Neuronal stem cell (in vitro differentiated cells): ENCODE data around the gene PHGDH.
A peak's percentile ranks its signal among the peaks of the same experiment; 100 is the strongest.

Experiments used
- DNase-seq: peaks from one replicate; pipeline ENCODE4 v3.0.0-alpha.2; 2013; ENCODE audit warnings: low spot score
- H2AFZ ChIP-seq: one replicate; pipeline ENCODE4 v1.6.1; 2013; ENCODE audit warnings: mild to moderate bottlenecking, low read length, inconsistent platforms
- H2AK5ac ChIP-seq: 2 replicates; pipeline ENCODE4 v1.6.1; 2013; ENCODE audit warnings: low read depth, mild to moderate bottlenecking, inconsistent platforms, low read length, moderate library complexity, mixed read lengths
- H2BK120ac ChIP-seq: 2 replicates; pipeline ENCODE4 v1.6.1; 2013; ENCODE audit warnings: low read depth, mild to moderate bottlenecking, inconsistent platforms, low read length, moderate library complexity, mixed read lengths
- H2BK12ac ChIP-seq: one replicate; pipeline ENCODE4 v1.6.1; 2013; ENCODE audit warnings: low read length, inconsistent platforms
- H2BK15ac ChIP-seq: 2 replicates; pipeline ENCODE4 v1.6.1; 2013; ENCODE audit warnings: mild to moderate bottlenecking, low read length, inconsistent platforms, mixed read lengths
- H2BK5ac ChIP-seq: one replicate; pipeline ENCODE4 v1.6.1; 2013; ENCODE audit warnings: inconsistent platforms, mild to moderate bottlenecking, low read length, moderate library complexity
- H3K14ac ChIP-seq: one replicate; pipeline ENCODE4 v1.6.1; 2013; ENCODE audit warnings: low read length, inconsistent platforms
- H3K18ac ChIP-seq: 2 replicates; pipeline ENCODE4 v1.6.1; 2013; ENCODE audit warnings: low read length, inconsistent platforms
- H3K23ac ChIP-seq: 2 replicates; pipeline ENCODE4 v1.6.1; 2013; ENCODE audit warnings: low read depth, mild to moderate bottlenecking, mixed read lengths, low read length, inconsistent platforms; ENCODE audit not compliant: poor library complexity
- H3K27ac ChIP-seq: replicated peaks from 3 replicates; pipeline ENCODE4 v1.5.1; 2013; ENCODE audit warnings: low read length, inconsistent platforms
- H3K27me3 ChIP-seq, 3 experiments: 2 replicates each; pipeline ENCODE4 v1.6.1; 2013; ENCODE audit warnings: low read length in 3 of 3, mild to moderate bottlenecking in 2 of 3, inconsistent platforms in 1 of 3, low read depth in 1 of 3, mixed read lengths in 1 of 3, moderate library complexity in 1 of 3; ENCODE audit not compliant: control insufficient read depth in 3 of 3, insufficient read depth in 3 of 3
- H3K36me3 ChIP-seq, 2 donors: replicated peaks in 1 of 2; 2 replicates each; pipeline ENCODE4 v1.6.1; 2013; ENCODE audit warnings: low read length in 2 of 2; ENCODE audit not compliant: control insufficient read depth in 2 of 2, insufficient read depth in 2 of 2
- H3K4ac ChIP-seq: 2 replicates; pipeline ENCODE4 v1.6.1; 2013; ENCODE audit warnings: inconsistent platforms, mild to moderate bottlenecking, low read length, moderate library complexity
- H3K4me1 ChIP-seq, 2 donors: 1 replicate in 1 of 2; 2 replicates in 1 of 2; pipeline ENCODE4 v1.6.1; 2013; ENCODE audit warnings: low read length in 2 of 2, low read depth in 1 of 2; ENCODE audit not compliant: control insufficient read depth in 2 of 2, insufficient read depth in 1 of 2
- H3K4me2 ChIP-seq: one replicate; pipeline ENCODE4 v1.6.1; 2013; ENCODE audit warnings: mild to moderate bottlenecking, low read length, inconsistent platforms; ENCODE audit not compliant: insufficient read depth, poor library complexity, severe bottlenecking
- H3K4me3 ChIP-seq, 2 donors: 2 replicates each; pipeline ENCODE4 v1.5.1; 2013; ENCODE audit warnings: low read length in 2 of 2, mild to moderate bottlenecking in 2 of 2, inconsistent platforms in 1 of 2, moderate library complexity in 1 of 2
- H3K79me1 ChIP-seq: one replicate; pipeline ENCODE4 v1.6.1; 2013; ENCODE audit warnings: low read depth, mild to moderate bottlenecking, inconsistent platforms, low read length, moderate library complexity
- H3K9ac ChIP-seq: one replicate; pipeline ENCODE4 v1.6.1; 2013; ENCODE audit warnings: mild to moderate bottlenecking, low read depth, low read length, inconsistent platforms; ENCODE audit not compliant: poor library complexity
- H3K9me3 ChIP-seq, 2 donors: replicated peaks in 1 of 2; 2 replicates each; pipeline versions ENCODE3 to v1.6.1; 2013; ENCODE audit warnings: low read length in 2 of 2, mild to moderate bottlenecking in 2 of 2, inconsistent platforms in 1 of 2, low read depth in 1 of 2, mixed read lengths in 1 of 2, moderate library complexity in 1 of 2; ENCODE audit not compliant: control insufficient read depth in 2 of 2, insufficient read depth in 1 of 2
- H4K8ac ChIP-seq: one replicate; pipeline ENCODE4 v1.6.1; 2013; ENCODE audit warnings: low read depth, mild to moderate bottlenecking, inconsistent platforms, low read length, moderate library complexity
- H4K91ac ChIP-seq: one replicate; pipeline ENCODE4 v1.6.1; 2013; ENCODE audit warnings: low read length, low read depth, mild to moderate bottlenecking, inconsistent platforms; ENCODE audit not compliant: poor library complexity
- WGBS, 2 donors: extraction: QIAGEN DNeasy Blood & Tissue Kit; methylation state at CpG; one replicate each; pipeline ENCODE4 v1.1.7; 2013; ENCODE audit warnings: missing lambda C conversion rate in 2 of 2, mixed read lengths in 1 of 2; ENCODE audit not compliant: insufficient read length in 2 of 2, insufficient replicate concordance in 1 of 2; ENCODE audit errors: extremely low coverage in 2 of 2; 5-methylcytosine and 5-hydroxymethylcytosine counted together

The PHGDH gene

DNA sequence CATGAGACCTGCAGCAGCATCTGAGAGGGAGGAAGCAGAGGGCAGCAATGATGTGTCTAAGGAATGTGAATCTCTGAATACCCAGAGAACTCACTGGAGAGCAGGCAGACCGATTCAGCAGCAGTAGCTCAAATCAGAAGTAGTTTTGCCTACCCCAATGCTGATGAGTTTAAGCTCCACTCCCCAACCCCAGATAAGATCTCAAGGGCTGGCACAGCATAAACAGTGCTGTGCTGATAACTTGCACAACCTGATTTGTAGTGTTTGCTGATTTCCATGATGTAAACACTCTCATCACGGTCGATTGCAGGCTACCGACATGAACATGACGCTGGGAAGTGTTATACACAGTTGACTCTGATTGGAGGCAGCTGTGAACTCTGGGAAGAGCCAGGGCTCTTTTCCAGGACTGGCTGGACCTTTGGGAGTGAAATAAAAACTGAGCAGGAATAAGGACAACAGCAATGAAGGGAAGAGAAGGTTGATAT is 68.2 kb downstream of the PHGDH start:
- Histone ChIP-seq H3K4ac (no peak overlapping the region), H3K27me3 (peaks cover 0 to 6% (median 0%) of the 10 kb centered on the region in 3 experiments), H3K4me2 (no peak overlapping the region), H3K9ac (no peak overlapping the region), H3K4me3 (no peak overlapping the region), H4K8ac (no peak overlapping the region), H3K9me3 (no peaks in the 10 kb centered on the region), H2BK15ac (no peak overlapping the region), H2BK12ac (no peak overlapping the region), H2BK120ac (no peak overlapping the region), H3K18ac (no peak overlapping the region), H3K14ac (no peak overlapping the region), H3K23ac (no peak overlapping the region), H3K27ac (no peak overlapping the region), H2BK5ac (no peak overlapping the region), H3K4me1 (peaks cover 2 to 17% of the 10 kb centered on the region in 2 donors), H3K79me1 (no peaks in the 10 kb centered on the region), H2AK5ac (no peak overlapping the region), H4K91ac (no peak overlapping the region), H2AFZ (peak overlapping the region; percentile 49), H3K36me3 (no peaks in the 10 kb centered on the region)
- no CpG with 5 or more reads among the region's 5 CpGs for WGBS, 2 donors
- DNase-seq: no peak

- Histone ChIP-seq H3K36me3 (no peaks in the 10 kb centered on the region), H4K8ac (no peak overlapping the region), H4K91ac (no peak overlapping the region), H2BK12ac (no peak overlapping the region), H3K4me2 (no peak overlapping the region), H3K27me3 (peaks cover 0 to 6% (median 0%) of the 10 kb centered on the region in 3 experiments), H2BK120ac (no peak overlapping the region), H3K79me1 (no peaks in the 10 kb centered on the region), H2BK5ac (no peak overlapping the region), H3K9ac (no peak overlapping the region), H3K14ac (no peak overlapping the region), H3K27ac (no peak overlapping the region), H3K18ac (no peak overlapping the region), H3K9me3 (no peaks in the 10 kb centered on the region), H2AK5ac (no peak overlapping the region), H3K4me1 (peaks cover 2 to 16% of the 10 kb centered on the region in 2 donors), H2BK15ac (no peak overlapping the region), H3K4ac (no peak overlapping the region), H2AFZ (no peak overlapping the region), H3K23ac (no peak overlapping the region), H3K4me3 (no peak overlapping the region)
- DNase-seq: no peak
- WGBS, 2 donors: no CpG with 5 or more reads among the region's 11 CpGs
These were observed 69.9 kb downstream of the PHGDH start for GRCh38 chr1:119781434-119782210.

DNA sequence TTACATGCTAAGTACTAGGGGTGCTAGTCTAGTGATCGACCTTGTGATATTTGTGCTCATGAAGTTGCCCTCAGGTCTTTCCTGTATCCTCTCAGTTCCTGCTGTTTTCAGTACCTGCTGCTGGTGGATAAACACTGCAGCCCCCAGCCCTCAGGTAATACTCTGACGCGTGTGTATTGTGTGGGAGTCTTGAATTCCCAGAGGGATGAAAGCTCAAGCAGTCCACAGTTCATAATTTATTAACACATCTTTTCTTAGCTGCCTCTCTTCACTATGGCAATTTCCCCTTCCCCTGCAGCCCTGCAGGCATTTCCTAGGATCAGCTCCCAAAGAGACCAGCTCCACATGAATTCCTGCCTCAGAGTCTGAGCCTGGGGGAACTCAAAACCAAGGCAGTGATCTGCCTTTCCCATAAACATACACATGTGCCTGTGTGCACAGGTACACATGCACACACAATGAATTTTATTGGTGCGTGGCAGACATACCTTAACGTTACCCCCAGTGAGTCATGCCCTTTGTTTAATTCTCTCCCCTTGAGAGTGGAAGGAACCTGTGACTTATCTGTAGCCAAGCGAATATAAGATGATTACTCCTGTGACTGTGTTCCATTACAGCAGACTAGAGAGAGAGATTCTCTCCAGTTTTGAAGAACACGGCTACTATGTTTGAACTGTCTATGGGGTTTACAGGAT is 71.0 kb downstream of the PHGDH start:
- Histone ChIP-seq H2BK12ac (no peak overlapping the region), H2AFZ (no peak overlapping the region), H3K14ac (no peak overlapping the region), H2BK15ac (no peak overlapping the region), H2AK5ac (no peak overlapping the region), H2BK5ac (no peak overlapping the region), H3K4me3 (no peak overlapping the region), H3K9ac (no peak overlapping the region), H3K9me3 (no peaks in the 10 kb centered on the region), H4K8ac (no peak overlapping the region), H3K27ac (no peak overlapping the region), H2BK120ac (no peak overlapping the region), H4K91ac (no peak overlapping the region), H3K4me2 (no peak overlapping the region), H3K4ac (no peak overlapping the region), H3K23ac (no peak overlapping the region), H3K27me3 (peaks cover 0 to 6% (median 0%) of the 10 kb centered on the region in 3 experiments), H3K4me1 (peaks cover 2 to 16% of the 10 kb centered on the region in 2 donors), H3K36me3 (no peaks in the 10 kb centered on the region), H3K79me1 (no peaks in the 10 kb centered on the region), H3K18ac (peak overlapping the region; percentile 1)
- WGBS, 2 donors: no CpG with 5 or more reads among the region's 7 CpGs
- no peak for DNase-seq
